ENCODE data around the gene ATP9A.

DNA sequence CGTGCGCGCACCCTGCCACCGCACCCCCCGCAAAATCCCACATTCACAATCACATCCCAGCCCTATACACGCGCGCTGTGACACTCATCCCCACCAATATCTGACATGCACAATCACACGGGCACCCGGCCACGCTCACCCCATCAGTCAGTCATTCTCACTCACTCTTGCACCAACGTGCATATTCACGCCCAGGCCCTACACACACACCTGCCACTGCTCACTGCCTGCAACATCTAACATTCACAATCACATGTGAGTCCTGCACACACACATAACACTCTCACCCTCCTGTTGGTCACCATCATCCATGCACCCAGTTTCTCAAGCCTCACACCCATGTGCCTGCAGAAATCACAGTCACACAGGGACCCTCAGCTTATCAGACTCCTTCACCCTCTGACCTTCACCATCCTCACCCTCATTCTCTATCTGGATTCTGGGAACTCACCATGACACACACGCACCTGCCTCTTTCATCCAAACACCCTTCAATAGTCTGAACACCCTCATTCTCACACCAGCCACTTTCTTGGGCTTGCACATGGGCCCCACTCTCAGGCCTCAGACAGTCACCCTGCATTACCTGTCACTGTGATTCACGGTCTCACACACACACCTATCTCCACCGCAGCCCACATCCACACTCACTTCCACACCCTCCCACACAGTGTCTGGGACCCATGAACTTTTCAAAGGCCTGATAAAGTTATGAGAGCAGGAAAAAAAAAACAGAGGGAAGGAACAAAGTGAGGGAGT lies 748 bp upstream of the ATP9A start:
- TF ChIP-seq, protein P1, sequence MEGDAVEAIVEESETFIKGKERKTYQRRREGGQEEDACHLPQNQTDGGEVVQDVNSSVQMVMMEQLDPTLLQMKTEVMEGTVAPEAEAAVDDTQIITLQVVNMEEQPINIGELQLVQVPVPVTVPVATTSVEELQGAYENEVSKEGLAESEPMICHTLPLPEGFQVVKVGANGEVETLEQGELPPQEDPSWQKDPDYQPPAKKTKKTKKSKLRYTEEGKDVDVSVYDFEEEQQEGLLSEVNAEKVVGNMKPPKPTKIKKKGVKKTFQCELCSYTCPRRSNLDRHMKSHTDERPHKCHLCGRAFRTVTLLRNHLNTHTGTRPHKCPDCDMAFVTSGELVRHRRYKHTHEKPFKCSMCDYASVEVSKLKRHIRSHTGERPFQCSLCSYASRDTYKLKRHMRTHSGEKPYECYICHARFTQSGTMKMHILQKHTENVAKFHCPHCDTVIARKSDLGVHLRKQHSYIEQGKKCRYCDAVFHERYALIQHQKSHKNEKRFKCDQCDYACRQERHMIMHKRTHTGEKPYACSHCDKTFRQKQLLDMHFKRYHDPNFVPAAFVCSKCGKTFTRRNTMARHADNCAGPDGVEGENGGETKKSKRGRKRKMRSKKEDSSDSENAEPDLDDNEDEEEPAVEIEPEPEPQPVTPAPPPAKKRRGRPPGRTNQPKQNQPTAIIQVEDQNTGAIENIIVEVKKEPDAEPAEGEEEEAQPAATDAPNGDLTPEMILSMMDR (IDR thresholded peaks at IDR 0.05; ENCODE audit: insufficient read depth, low read length) = no peak
- TF ChIP-seq, protein P2, sequence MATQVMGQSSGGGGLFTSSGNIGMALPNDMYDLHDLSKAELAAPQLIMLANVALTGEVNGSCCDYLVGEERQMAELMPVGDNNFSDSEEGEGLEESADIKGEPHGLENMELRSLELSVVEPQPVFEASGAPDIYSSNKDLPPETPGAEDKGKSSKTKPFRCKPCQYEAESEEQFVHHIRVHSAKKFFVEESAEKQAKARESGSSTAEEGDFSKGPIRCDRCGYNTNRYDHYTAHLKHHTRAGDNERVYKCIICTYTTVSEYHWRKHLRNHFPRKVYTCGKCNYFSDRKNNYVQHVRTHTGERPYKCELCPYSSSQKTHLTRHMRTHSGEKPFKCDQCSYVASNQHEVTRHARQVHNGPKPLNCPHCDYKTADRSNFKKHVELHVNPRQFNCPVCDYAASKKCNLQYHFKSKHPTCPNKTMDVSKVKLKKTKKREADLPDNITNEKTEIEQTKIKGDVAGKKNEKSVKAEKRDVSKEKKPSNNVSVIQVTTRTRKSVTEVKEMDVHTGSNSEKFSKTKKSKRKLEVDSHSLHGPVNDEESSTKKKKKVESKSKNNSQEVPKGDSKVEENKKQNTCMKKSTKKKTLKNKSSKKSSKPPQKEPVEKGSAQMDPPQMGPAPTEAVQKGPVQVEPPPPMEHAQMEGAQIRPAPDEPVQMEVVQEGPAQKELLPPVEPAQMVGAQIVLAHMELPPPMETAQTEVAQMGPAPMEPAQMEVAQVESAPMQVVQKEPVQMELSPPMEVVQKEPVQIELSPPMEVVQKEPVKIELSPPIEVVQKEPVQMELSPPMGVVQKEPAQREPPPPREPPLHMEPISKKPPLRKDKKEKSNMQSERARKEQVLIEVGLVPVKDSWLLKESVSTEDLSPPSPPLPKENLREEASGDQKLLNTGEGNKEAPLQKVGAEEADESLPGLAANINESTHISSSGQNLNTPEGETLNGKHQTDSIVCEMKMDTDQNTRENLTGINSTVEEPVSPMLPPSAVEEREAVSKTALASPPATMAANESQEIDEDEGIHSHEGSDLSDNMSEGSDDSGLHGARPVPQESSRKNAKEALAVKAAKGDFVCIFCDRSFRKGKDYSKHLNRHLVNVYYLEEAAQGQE (IDR thresholded peaks at IDR 0.05; ENCODE audit: insufficient replicate concordance, low read depth) = no peak

All from HL-60 (cell line).